Mesothelial cell of epicardium (in vitro differentiated cells): ENCODE data around the gene DPF3. TPM values are rescaled to one million over a fixed set of nuclear protein-coding genes. Genes with fewer than 3 reads are reported as not detected.

Experiments
- DNase-seq, 2 experiments: peaks; one replicate each; pipeline ENCODE4 v3.0.0; 2021; ENCODE audit warnings: low spot score in 2 of 2; ENCODE audit not compliant: unreplicated experiment in 2 of 2
- H3K27ac Mint-ChIP-seq: 2 replicates; pipeline ENCODE4 v1.8.0; 2021; ENCODE audit warnings: mixed read lengths
- H3K27me3 Mint-ChIP-seq: 2 replicates; pipeline ENCODE4 v1.8.0; 2021; ENCODE audit warnings: low read depth, mixed read lengths
- H3K36me3 Mint-ChIP-seq: 2 replicates; pipeline ENCODE4 v1.8.0; 2021; ENCODE audit warnings: mixed read lengths
- H3K4me1 Mint-ChIP-seq: 2 replicates; pipeline ENCODE4 v1.8.0; 2021; ENCODE audit warnings: mixed read lengths
- H3K4me3 Mint-ChIP-seq: 2 replicates; pipeline ENCODE4 v1.8.0; 2021; ENCODE audit warnings: mild to moderate bottlenecking, moderate library complexity, mixed read lengths
- H3K9me3 Mint-ChIP-seq: 2 replicates; pipeline ENCODE4 v1.8.0; 2021; ENCODE audit warnings: mixed read lengths
- total RNA-seq: library from RNA; stranded (reverse); gene quantifications from 3 replicates; pipeline ENCODE4 v1.2.1, GENCODE V29; 2021
- TF ChIP-seq, protein P1 (sequence below): fragments of 200-600 bp; sonication (generic); IDR thresholded peaks from one replicate; pipeline ENCODE4 v1.5.0; 2021; ENCODE audit warnings: antibody characterized with exemption; ENCODE audit not compliant: unreplicated experiment

Gene DPF3
- total RNA-seq, 1 donor from 2014 or later: 1.3 TPM

- no peak overlapping the region for H3K4me3 Mint-ChIP-seq
- peaks cover 6% of the 10 kb centered on the region for H3K27me3 Mint-ChIP-seq
- peak in 1 of 2 experiments; percentile 59 for DNase-seq
- no peak overlapping the region for H3K27ac Mint-ChIP-seq
- H3K9me3 Mint-ChIP-seq: no peaks in the 10 kb centered on the region
- H3K4me1 Mint-ChIP-seq: peaks cover 21% of the 10 kb centered on the region
- TF ChIP-seq, protein P1, sequence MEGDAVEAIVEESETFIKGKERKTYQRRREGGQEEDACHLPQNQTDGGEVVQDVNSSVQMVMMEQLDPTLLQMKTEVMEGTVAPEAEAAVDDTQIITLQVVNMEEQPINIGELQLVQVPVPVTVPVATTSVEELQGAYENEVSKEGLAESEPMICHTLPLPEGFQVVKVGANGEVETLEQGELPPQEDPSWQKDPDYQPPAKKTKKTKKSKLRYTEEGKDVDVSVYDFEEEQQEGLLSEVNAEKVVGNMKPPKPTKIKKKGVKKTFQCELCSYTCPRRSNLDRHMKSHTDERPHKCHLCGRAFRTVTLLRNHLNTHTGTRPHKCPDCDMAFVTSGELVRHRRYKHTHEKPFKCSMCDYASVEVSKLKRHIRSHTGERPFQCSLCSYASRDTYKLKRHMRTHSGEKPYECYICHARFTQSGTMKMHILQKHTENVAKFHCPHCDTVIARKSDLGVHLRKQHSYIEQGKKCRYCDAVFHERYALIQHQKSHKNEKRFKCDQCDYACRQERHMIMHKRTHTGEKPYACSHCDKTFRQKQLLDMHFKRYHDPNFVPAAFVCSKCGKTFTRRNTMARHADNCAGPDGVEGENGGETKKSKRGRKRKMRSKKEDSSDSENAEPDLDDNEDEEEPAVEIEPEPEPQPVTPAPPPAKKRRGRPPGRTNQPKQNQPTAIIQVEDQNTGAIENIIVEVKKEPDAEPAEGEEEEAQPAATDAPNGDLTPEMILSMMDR: peak; percentile 89
- H3K36me3 Mint-ChIP-seq: no peaks in the 10 kb centered on the region
Measured at GRCh38 chr14:72904840-72905561, 11.1 kb upstream of the DPF3 start.

DNA sequence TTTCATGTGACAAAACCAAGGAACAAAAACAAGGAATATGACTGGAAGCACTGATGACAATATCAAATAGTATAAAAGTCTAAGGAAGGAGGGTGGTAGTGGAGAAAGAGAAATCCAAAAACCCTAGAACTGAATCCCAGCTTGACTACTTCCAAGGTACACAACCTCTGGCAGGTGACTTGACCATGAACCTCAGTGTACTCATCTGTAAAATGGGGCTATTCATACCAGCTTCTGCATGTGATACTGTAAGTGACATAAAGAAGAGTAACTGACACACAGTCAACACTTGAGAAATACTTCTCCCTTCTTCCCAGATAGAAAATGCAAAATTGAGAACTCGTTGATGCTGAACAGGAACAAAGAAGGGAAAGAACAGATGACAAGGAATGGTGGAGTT is 10.3 kb upstream of the DPF3 start:
- TF ChIP-seq, protein P1: no peak
- Mint-ChIP-seq H3K36me3 (no peaks in the 10 kb centered on the region), H3K9me3 (no peaks in the 10 kb centered on the region), H3K27me3 (peaks cover 10% of the 10 kb centered on the region), H3K4me1 (peaks cover 19% of the 10 kb centered on the region), H3K4me3 (no peak overlapping the region), H3K27ac (no peak overlapping the region)
- DNase-seq: no peak

GRCh38 chr14:72903716-72904115 is 9.8 kb upstream of the DPF3 start:
- no peaks in the 10 kb centered on the region for H3K9me3 Mint-ChIP-seq
- peaks cover 18% of the 10 kb centered on the region for H3K4me1 Mint-ChIP-seq
- TF ChIP-seq, protein P1: no peak
- no peak overlapping the region for H3K4me3 Mint-ChIP-seq
- H3K36me3 Mint-ChIP-seq: no peaks in the 10 kb centered on the region
- no peak for DNase-seq
- no peak overlapping the region for H3K27ac Mint-ChIP-seq
- peaks cover 10% of the 10 kb centered on the region for H3K27me3 Mint-ChIP-seq

DNA sequence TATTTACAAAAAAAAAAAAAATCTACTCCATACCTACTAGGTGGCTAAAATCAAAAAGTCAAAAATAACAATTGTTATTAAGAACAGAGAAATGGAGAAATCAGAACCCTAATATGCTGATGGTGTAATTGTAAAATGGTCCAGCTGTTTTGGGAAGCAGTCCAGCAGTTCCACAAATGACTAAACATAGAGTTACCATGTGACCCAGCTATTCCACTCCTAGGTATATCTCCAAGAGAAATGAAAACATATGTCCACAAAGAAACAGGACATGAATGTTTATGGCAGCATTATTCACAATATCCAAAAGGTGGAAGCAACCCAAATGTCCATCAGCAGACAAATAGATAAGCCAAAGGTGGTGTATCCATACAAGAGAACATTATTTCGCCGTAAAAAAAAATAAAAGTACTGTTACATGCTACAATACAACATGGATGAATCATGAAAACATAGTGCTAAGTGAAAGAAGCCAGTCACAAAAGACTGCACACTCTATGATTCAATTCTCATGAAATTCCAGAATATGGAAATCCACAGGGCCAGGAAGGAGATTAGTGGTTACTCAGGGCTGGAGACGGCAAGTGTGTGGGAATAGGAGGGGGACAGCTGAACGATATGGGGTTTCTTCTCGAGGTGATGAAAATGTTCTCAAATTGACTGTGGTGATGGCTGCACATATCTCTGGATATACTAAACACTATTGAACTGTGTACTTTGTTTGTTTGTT is 9.1 kb upstream of the DPF3 start:
- Mint-ChIP-seq H3K27ac (no peak overlapping the region), H3K27me3 (peaks cover 10% of the 10 kb centered on the region), H3K9me3 (no peaks in the 10 kb centered on the region), H3K4me3 (no peak overlapping the region), H3K36me3 (no peaks in the 10 kb centered on the region), H3K4me1 (peaks cover 16% of the 10 kb centered on the region)
- no peak for DNase-seq
- TF ChIP-seq, protein P1: no peak

- Mint-ChIP-seq H3K4me3 (no peak overlapping the region), H3K27ac (no peak overlapping the region), H3K36me3 (no peaks in the 10 kb centered on the region), H3K27me3 (peaks cover 21% of the 10 kb centered on the region), H3K9me3 (no peaks in the 10 kb centered on the region), H3K4me1 (peaks cover 3% of the 10 kb centered on the region)
- TF ChIP-seq, protein P1: no peak
- no peak for DNase-seq
Measured at GRCh38 chr14:72901361-72901760, 7.5 kb upstream of the DPF3 start.
